ENCODE data around the gene C5orf58.

GRCh38 chr5:170283296-170283695 is 50.5 kb downstream of the C5orf58 start:
- TF ChIP-seq, protein P1, sequence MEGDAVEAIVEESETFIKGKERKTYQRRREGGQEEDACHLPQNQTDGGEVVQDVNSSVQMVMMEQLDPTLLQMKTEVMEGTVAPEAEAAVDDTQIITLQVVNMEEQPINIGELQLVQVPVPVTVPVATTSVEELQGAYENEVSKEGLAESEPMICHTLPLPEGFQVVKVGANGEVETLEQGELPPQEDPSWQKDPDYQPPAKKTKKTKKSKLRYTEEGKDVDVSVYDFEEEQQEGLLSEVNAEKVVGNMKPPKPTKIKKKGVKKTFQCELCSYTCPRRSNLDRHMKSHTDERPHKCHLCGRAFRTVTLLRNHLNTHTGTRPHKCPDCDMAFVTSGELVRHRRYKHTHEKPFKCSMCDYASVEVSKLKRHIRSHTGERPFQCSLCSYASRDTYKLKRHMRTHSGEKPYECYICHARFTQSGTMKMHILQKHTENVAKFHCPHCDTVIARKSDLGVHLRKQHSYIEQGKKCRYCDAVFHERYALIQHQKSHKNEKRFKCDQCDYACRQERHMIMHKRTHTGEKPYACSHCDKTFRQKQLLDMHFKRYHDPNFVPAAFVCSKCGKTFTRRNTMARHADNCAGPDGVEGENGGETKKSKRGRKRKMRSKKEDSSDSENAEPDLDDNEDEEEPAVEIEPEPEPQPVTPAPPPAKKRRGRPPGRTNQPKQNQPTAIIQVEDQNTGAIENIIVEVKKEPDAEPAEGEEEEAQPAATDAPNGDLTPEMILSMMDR (IDR thresholded peaks at IDR 0.05; ENCODE audit: low read length): no peak
- TF ChIP-seq EZH2phosphoT487 (IDR thresholded peaks at IDR 0.05; ENCODE audit: low read length): no peak
